PC-9 (cell line): ENCODE data around the gene PPL. TPM values are rescaled to one million over a fixed set of nuclear protein-coding genes. Genes with fewer than 3 reads are reported as not detected.
A peak's percentile ranks its signal among the peaks of the same experiment; 100 is the strongest.

Experiments
- BruUV-seq: library from RNA; stranded (reverse); fragments of 400-500 nt; replicated peaks from 2 replicates; lab custom pipeline; 2021; lab: Mats Ljungman, UMichigan
- CTCF ChIA-PET: fragments of 300-600 bp; sonication (Branson Sonifier 250); formaldehyde crosslinking; loops from one replicate; lab custom pipeline; 2022; ENCODE audit warnings: antibody characterized with exemption; lab: Charles Lee
- POLR2A ChIA-PET: fragments of 300-600 bp; sonication (Branson Sonifier 250); formaldehyde crosslinking; loops from one replicate; lab custom pipeline; 2022; ENCODE audit warnings: antibody characterized with exemption; ENCODE audit not compliant: unreplicated experiment; lab: Charles Lee
- DNase-seq, 2 experiments: peaks; one replicate each; pipeline versions ENCODE4 v3.0.0 to v3.0.0-alpha.2; 2015 to 2022; ENCODE audit warnings: mixed read lengths in 1 of 2
- H2AFZ ChIP-seq: fragments of 200-600 bp; sonication (generic); 2 replicates; pipeline ENCODE4 v1.8.1; 2017; ENCODE audit warnings: antibody characterized with exemption
- H3F3A ChIP-seq: fragments of 200-600 bp; sonication (generic); 2 replicates; pipeline ENCODE4 v1.8.1; 2017; ENCODE audit warnings: antibody characterized with exemption, mild to moderate bottlenecking, low read depth; ENCODE audit not compliant: insufficient read depth
- H3K27ac ChIP-seq: fragments of 200-600 bp; sonication (generic); 2 replicates; pipeline ENCODE4 v1.6.1; 2016; ENCODE audit warnings: mixed run types
- H3K27me3 ChIP-seq: fragments of 200-600 bp; sonication (generic); 2 replicates; pipeline ENCODE4 v1.6.1; 2016; ENCODE audit warnings: low read depth, mixed run types; ENCODE audit not compliant: insufficient read depth
- H3K36me3 ChIP-seq: fragments of 200-600 bp; sonication (generic); 2 replicates; pipeline ENCODE4 v1.6.1; 2016; ENCODE audit warnings: low read depth, mixed run types
- H3K4me1 ChIP-seq: fragments of 200-600 bp; sonication (generic); replicated peaks from 2 replicates; pipeline ENCODE4 v1.6.1; 2016; ENCODE audit warnings: mixed run types; ENCODE audit not compliant: insufficient read depth
- H3K4me2 ChIP-seq: fragments of 200-600 bp; sonication (generic); 2 replicates; pipeline ENCODE4 v1.6.1; 2017; ENCODE audit warnings: mixed run types
- H3K4me3 ChIP-seq: fragments of 200-600 bp; sonication (generic); 2 replicates; pipeline ENCODE4 v1.6.1; 2016; ENCODE audit warnings: mixed run types
- H3K79me2 ChIP-seq: fragments of 200-600 bp; sonication (generic); 2 replicates; pipeline ENCODE4 v1.6.1; 2017; ENCODE audit warnings: low read depth, mixed run types
- H3K9me2 ChIP-seq: fragments of 200-600 bp; sonication (generic); 2 replicates; pipeline ENCODE4 v1.8.1; 2017; ENCODE audit warnings: mild to moderate bottlenecking; ENCODE audit not compliant: insufficient read depth
- H3K9me3 ChIP-seq: fragments of 200-600 bp; sonication (generic); 2 replicates; pipeline ENCODE4 v1.8.1; 2016; ENCODE audit warnings: low read depth; ENCODE audit not compliant: insufficient read depth
- H4K20me1 ChIP-seq: fragments of 200-600 bp; sonication (generic); 2 replicates; pipeline ENCODE4 v1.8.1; 2017; ENCODE audit not compliant: insufficient read depth
- CTCF ChIP-seq: fragments of 200-600 bp; sonication (generic); conservative IDR thresholded peaks from 2 replicates; pipeline ENCODE4 v1.6.1; 2017; ENCODE audit warnings: mixed run types, antibody characterized with exemption, mild to moderate bottlenecking, moderate library complexity
- EZH2 ChIP-seq: fragments of 200-600 bp; sonication (generic); IDR thresholded peaks from 2 replicates; pipeline ENCODE4 v1.8.0; 2017; ENCODE audit warnings: antibody characterized with exemption, low read depth
- intact Hi-C: fragments of 100-400 bp; cut with micrococcal nuclease; formaldehyde crosslinking; loops from one replicate; pipeline ENCODE4 v1.10.0; 2022; ENCODE audit not compliant: unreplicated experiment
- total RNA-seq: library from RNA; stranded (reverse); gene quantifications from 2 replicates; pipeline ENCODE4 v1.2.3, GENCODE V29; 2021

PPL gene
- total RNA-seq, 1 experiment from 2014 or later, result 187 TPM

DNA sequence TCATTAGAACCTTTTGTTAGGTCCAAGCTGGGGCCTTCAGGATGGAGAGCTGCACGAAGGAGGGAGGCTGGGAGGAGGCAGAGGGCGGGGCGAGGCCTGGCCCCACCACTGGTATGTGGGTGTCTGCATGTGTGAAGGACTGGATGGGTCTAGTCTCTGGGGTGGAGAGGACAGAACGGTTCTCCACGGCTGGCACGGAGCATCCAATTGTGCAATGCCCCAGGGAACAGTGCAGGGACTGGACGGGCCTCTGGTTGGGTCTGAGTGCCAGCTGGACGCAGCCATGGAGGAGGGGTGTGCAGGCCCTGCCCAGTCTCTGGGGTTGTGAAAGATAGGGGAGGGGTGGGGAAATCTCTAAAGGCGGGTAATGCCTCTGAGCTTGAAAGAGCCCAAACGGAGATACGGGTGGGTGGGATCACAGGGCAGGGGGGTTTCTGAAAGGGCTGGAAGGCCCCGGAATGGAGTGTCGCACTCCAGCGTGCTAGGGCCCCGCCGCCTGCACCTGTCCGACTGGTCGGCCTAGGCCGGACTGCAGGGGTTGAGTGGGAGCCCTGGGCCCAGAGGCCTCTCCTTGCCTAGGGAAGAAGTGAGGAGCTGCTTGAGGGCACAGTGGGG lies 1.6 kb downstream of the PPL start:
- Histone ChIP-seq H3K4me2 (peak overlapping the region; percentile 96), H3K27ac (0 out of 2 replicates have a peak overlapping the region, but pooled peaks have one; percentile 7), H4K20me1 (peaks cover 30% of the 10 kb centered on the region), H3K27me3 (no peaks in the 10 kb centered on the region), H3K4me3 (peak overlapping the region; percentile 99), H3K4me1 (peaks cover 28% of the 10 kb centered on the region), H2AFZ (no peak overlapping the region), H3K9me3 (no peaks in the 10 kb centered on the region), H3K36me3 (peaks cover 8% of the 10 kb centered on the region; the same call in 1 of the 2 replicates), H3K9me2 (no peaks in the 10 kb centered on the region), H3F3A (0 out of 2 replicates have a peak, but pooled peaks cover 5% of the 10 kb centered on the region), H3K79me2 (peaks cover 54% of the 10 kb centered on the region)
- peak in 1 of 2 experiments; percentile 72 for DNase-seq
- TSS peak; percentile 35 for BruUV-seq
- ChIA-PET POLR2A (interaction anchor here (0.5 to 1.2 kb wide), 4 partner anchors 9 to 139 kb away, joined by 3 to 6 read pairs (median 4); no protein-coding TSS in a partner anchor), CTCF (interaction anchor here (0.6 to 0.7 kb wide), 2 partner anchors 17 to 29 kb away, joined by 4 to 5 read pairs; no protein-coding TSS in a partner anchor)
- intact Hi-C loops, result loop anchor here (1.0 kb wide), 2 partner anchors 10 to 20 kb away; no protein-coding TSS in a partner anchor
- no peak for TF ChIP-seq CTCF
- no peak for TF ChIP-seq EZH2

GRCh38 chr16:4934591-4934990 lies 2.4 kb downstream of the PPL start:
- ChIA-PET POLR2A (interaction anchor here (0.6 to 0.7 kb wide), 2 partner anchors 9 to 139 kb away, joined by 3 read pairs; no protein-coding TSS in a partner anchor), CTCF (no interaction called here)
- H3K9me2 ChIP-seq, result no peaks in the 10 kb centered on the region
- 0 out of 2 replicates have a peak, but pooled peaks cover 5% of the 10 kb centered on the region for H3F3A ChIP-seq
- TF ChIP-seq CTCF (no peak), EZH2 (no peak)
- H3K79me2 ChIP-seq, result peaks cover 60% of the 10 kb centered on the region
- no peak overlapping the region for H3K4me3 ChIP-seq
- no peak overlapping the region for H3K27ac ChIP-seq
- DNase-seq, result no peak
- no peaks in the 10 kb centered on the region for H3K27me3 ChIP-seq
- no peaks in the 10 kb centered on the region for H3K9me3 ChIP-seq
- intact Hi-C loops, result no loop called here
- H3K36me3 ChIP-seq, result peaks cover 10% of the 10 kb centered on the region; the same call in 1 of the 2 replicates
- no TSS peak for BruUV-seq
- H4K20me1 ChIP-seq, result peaks cover 30% of the 10 kb centered on the region
- H3K4me1 ChIP-seq, result peaks cover 25% of the 10 kb centered on the region
- H3K4me2 ChIP-seq, result peak overlapping the region; percentile 96
- no peak overlapping the region for H2AFZ ChIP-seq

GRCh38 chr16:4933871-4934395 lies 3.0 kb downstream of the PPL start:
- H3K27ac ChIP-seq, result no peak overlapping the region
- peaks cover 30% of the 10 kb centered on the region for H4K20me1 ChIP-seq
- no peak overlapping the region for H2AFZ ChIP-seq
- H3K4me1 ChIP-seq, result peaks cover 25% of the 10 kb centered on the region
- 0 out of 2 replicates have a peak, but pooled peaks cover 5% of the 10 kb centered on the region for H3F3A ChIP-seq
- peak overlapping the region; percentile 96; the same call in 1 of the 2 replicates for H3K4me2 ChIP-seq
- no peaks in the 10 kb centered on the region for H3K9me2 ChIP-seq
- CTCF ChIA-PET, result no interaction called here
- intact Hi-C loops, result no loop called here
- H3K36me3 ChIP-seq, result peaks cover 17% of the 10 kb centered on the region; the same call in 1 of the 2 replicates
- POLR2A ChIA-PET, result interaction anchor here (0.7 kb wide), 2 partner anchors 9 to 19 kb away, joined by 3 read pairs; no protein-coding TSS in a partner anchor
- H3K9me3 ChIP-seq, result no peaks in the 10 kb centered on the region
- no peak overlapping the region for H3K4me3 ChIP-seq
- no TSS peak for BruUV-seq
- peaks cover 64% of the 10 kb centered on the region for H3K79me2 ChIP-seq
- H3K27me3 ChIP-seq, result no peaks in the 10 kb centered on the region
- DNase-seq, result no peak
- no peak for TF ChIP-seq EZH2
- no peak for TF ChIP-seq CTCF
